ENCODE measurements around the gene CENPN.

- no peak for TF ChIP-seq CTCF (IDR thresholded peaks at IDR 0.05)
- no peak for TF ChIP-seq POLR2A (IDR thresholded peaks at IDR 0.05)
- no peak for TF ChIP-seq EP300 (IDR thresholded peaks at IDR 0.05)
Observed at GRCh38 chr16:80997139-80997798, 9.7 kb upstream of the CENPN start.

Data from tibial nerve (tissue), 4 donors.